T47D (cell line): Measurements from ENCODE around the gene SIK3.

Experiments used
- DNase-seq, 2 experiments: peaks; one replicate each; pipeline versions ENCODE4 v3.0.0 to v3.0.0-alpha.2; 2011 to 2012; ENCODE audit warnings: low read depth in 1 of 2, low spot score in 1 of 2
- JUND ChIP-seq: IDR thresholded peaks from 2 replicates; pipeline ENCODE4 v1.6.1; 2012; ENCODE audit warnings: low read depth
- in situ Hi-C: cut with HindIII; loops from 2 replicates; pipeline ENCODE4 v1.10.0; 2016; ENCODE audit warnings: low sequenced_read_pairs, low pct_unique_long_range_greater_than_20kb

SIK3 gene

DNA sequence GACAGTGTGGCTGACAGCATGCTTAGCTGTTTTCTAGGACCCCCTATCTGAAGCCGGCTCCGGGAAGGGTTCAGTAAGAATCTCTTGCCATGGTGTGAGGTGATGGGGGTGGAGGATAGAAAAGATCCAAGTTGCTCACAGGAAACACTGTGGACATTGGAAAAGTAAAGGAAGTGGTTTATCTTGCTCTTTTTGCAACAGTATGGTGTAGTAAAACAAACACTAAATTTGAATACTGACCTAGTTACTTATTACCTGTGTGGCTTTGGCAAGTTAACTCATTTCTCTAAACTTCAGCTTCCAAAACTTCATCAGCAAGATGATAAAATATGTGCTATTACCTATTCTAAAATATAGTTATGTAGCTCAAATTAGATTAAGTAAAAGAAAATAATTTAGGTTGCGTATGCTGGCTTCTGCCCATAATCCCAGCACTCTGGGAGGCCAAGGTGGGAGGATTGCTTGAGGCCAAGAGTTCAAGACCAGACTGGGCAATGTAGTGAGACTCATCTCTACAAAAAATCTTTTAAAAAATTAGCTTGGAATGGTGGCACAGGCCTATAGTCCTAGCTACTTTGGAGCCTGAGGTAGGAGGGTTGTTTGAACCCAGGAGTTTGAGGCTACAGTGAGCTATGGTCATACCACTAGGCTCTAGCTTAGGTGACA, 209.2 kb downstream of the SIK3 start:
- in situ Hi-C loops: no loop called here
- DNase-seq: no peak
- TF ChIP-seq JUND: no peak

DNA sequence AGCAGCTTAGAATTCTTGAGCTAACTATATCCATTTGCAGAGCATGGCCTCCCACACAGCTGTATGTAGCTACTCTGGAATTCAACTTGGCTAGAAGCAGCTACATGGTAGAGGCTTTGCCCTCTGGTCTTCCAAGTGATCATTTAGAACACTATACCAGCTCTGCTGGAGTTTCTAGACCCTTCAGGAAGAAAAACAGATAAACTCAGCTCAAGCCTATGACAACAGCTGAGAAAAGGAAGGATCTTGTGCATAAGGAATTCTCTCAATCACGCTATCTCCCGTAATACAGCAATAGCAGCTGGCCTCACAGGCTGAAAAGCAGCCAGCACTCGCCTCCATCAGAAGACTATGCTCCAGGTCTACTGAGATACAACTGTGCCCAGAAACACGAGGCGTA, 210.2 kb downstream of the SIK3 start:
- in situ Hi-C loops: no loop called here
- DNase-seq: no peak
- no peak for TF ChIP-seq JUND

DNA sequence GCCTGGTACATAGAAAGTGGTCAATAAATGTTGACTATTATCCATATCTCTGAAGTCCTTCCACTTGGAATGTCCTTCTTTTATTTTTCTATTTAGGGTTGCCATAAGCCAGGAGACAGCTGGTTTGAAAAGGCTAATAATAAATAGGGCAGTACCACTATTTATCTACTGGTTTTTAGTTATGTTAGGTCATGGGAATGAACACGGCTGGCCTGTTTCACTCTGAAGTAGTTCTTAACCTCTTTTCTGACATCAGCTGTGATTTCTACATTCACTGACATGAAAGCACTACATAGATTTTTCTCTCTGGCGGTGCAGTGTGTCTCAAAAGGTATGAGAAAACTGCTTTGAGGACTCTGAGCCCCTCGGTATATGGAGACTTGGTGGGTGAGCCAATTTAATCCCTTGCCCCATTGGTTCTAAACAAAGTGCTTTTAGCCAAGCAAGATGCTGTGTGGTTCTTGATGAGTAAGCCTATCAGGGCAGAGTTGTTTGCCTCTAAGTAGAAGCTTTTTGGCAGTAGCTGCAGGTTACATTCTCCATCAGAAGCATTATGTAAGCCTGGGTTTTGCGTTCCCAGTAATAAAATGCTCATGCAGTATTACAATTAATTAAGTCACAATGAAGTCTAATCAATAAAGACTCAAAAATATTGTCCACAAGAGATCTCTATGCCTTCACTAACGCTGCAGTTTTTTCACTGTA, 212.1 kb downstream of the SIK3 start:
- in situ Hi-C loops: no loop called here
- TF ChIP-seq JUND: no peak
- no peak for DNase-seq

DNA sequence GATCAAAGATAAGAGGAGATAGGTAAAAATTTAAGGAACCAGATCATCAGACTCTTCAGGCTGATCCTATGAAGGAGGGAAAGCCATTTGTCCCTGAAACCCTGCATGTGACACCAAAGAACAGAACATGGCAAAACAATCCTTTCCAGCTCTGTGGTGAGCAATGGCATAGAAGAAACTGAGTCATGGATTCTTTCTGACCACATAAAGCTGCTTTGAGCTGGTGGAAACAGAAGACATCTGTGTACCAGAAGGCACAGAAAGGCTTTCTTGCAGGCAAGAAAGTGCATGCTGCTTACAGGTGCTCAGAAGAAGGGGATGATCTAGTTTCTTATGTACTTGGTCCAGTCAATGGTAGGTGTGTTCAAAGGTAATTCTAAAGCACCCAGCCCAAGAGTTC, 215.8 kb downstream of the SIK3 start:
- DNase-seq: no peak
- in situ Hi-C loops: no loop called here
- no peak for TF ChIP-seq JUND

DNA sequence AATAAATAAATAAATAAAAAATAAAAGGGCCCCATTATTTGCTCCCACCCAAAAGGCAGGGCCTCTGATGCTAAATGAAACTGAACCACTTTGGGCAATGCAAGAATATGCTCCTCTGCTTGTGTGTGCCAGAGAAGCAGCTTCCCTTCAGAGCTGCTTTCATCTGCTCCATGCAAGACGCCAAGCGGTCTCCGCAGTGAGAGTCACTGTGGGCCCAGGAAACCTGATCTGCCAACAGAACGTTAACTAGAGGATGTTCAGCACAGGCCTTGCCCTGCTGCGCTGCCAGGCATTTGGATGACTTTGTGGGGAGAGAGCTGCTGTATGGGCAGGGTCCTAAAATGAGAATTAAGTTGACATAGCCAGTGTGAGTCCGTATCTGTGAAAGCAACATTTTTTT, 217.1 kb downstream of the SIK3 start:
- no peak for DNase-seq
- in situ Hi-C loops: no loop called here
- no peak for TF ChIP-seq JUND

DNA sequence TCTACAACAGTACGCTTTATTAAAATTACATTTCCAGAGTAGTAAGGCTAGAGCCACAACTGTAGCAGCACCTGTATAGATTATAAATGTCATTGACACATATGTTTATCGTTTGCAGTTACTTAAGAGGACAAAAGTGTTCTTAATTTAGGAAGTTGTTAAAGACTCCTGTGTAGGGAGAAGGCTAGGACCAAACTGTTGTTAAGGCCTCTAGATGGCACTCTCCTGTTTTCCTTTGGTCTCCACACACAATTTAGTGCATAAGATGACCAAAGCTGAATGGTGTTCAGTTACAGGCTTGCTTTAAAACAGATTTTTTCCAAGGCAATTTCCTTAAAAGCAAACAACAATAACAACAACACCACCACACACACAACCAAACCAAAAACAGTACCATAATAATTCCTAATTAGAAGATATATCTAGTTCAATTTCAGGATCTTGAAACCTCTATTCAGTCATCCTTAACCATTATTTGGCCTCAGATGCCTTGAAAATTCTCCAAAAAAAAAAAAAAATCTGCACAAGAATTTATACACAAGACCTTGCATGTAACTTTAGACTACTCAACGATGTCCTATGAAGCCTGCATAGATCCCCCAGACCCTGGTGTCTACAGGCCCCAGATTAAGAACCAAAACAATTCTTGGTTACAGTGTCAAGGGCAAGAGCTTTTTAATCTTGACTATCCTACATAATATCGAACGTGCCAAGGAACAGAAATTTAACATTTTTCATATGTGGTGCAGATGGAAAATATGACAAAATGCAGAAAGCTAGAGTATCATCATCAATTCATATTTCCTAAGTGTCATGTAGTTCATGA, 218.2 kb downstream of the SIK3 start:
- no peak for TF ChIP-seq JUND
- DNase-seq: peak; percentile 54 to 81
- in situ Hi-C loops: no loop called here

DNA sequence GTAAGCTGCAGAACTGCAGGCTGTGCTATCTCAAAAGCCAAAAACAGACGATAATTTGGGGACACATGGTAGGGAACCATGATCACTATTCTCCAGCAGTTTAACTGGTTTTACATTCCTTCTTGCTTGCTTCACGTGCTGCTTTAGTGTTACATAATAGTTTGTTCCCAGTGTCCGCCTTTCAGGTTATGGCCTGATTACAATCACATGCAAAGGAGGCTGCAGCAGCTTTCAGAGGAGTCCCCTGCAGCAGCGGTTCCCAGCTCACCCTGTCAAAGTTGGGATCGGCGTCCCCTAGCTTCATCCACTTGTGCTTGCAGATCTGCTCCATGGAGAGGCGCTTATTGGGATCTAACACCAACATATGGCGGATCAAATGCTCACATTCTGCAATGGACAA, 221.6 kb downstream of the SIK3 start:
- peak; percentile 13 to 72 for DNase-seq
- TF ChIP-seq JUND: no peak; the same call in 1 of the 2 replicates
- in situ Hi-C loops: no loop called here

DNA sequence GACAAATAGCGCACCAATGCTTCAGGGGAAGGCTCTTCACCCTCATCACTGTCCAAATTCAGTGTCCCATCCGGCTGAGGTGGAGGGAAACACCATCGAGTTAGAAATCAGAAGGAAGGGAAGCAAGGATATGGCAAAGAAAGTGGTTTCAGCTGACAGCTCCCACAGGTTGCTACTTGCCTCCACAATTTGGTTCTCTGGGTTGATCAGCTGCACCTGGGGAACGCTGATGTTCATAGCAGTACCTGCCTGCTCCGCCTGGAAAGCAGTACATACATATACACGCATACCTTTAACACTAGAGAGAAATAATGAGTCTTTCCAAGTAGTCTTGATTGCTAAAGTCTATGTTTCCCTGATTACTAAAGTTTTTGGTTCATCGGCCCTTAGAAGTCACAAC, 223.0 kb downstream of the SIK3 start:
- no peak for TF ChIP-seq JUND
- no peak for DNase-seq
- in situ Hi-C loops: no loop called here

DNA sequence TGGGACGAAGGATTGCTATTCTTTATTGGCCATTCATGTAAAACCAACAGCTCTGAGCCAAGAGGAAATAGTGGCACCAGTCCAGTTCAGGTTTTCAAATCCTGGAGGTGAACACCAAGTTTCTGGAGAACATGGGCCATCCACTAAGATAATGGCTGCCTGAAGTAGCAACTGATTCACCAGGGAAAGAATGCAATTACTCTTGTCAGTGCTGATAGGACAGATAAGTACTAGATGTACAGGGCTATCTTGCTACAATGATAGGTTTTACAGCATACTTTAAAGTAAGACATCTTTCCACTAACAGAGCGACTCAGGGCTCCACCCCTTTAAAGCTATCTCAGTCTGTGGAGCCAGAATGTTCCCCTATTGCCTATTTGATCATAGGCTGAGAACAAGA, 224.0 kb downstream of the SIK3 start:
- no peak for TF ChIP-seq JUND
- in situ Hi-C loops: no loop called here
- DNase-seq: no peak

DNA sequence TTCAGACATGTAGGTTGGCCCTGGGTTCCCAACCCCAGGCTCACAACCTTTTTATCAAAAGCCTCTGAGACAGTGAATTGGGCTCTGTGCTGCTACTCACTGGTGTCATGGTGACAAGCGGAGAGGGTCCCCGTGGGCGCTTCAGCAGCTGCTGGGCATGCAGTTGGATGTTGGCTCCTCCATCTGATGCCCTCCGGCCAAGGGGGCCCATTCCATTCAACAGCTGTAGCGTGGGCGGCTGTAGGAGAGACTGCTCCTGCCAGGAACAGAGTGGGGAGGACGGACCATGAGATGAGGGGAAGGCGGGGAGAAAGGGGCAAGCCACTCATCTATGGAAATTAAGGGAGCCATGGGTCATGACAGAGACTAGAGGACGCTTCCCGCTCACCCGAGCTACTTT, 224.8 kb downstream of the SIK3 start:
- no peak for DNase-seq
- TF ChIP-seq JUND: no peak
- in situ Hi-C loops: no loop called here

DNA sequence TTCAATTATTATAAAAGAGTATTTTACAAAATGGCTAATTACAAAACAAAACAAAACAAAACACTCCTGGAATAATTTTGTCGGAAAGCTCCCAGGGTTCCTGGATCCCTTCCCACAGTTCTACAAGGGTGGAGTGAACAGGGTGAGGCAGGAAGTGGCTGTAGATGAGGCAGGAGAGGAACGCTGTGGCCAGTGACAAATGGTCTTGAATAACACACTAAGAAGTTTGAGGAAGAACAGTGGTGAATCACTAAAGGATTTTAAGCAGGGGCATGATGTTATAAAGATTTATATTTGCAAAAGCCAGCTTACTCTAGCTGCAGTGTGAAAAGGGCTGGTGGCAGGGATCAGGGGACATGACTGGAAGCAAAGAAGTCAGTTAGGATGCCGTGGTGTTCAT, 227.0 kb downstream of the SIK3 start:
- DNase-seq: no peak
- in situ Hi-C loops: no loop called here
- TF ChIP-seq JUND: no peak

DNA sequence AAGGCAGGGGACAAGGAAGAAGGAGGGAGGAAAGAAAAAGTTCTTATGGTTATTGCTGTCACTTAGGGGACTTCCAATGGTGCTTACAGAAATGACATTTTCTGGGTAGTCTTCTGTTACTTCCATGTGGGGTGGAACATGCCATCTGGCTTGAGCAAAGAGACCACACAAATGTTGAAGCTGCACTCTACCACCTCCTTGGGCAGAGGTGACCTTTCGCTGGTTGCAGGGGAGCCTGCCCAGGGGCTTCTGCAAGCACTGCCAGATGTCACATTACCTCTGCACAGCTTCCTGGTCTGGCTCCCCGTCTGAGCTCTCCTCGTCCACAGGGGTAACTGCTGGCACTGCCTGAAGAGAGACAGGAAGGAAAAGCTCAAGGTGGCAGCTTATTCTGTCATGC, 228.2 kb downstream of the SIK3 start:
- TF ChIP-seq JUND: no peak
- DNase-seq: no peak
- in situ Hi-C loops: no loop called here

DNA sequence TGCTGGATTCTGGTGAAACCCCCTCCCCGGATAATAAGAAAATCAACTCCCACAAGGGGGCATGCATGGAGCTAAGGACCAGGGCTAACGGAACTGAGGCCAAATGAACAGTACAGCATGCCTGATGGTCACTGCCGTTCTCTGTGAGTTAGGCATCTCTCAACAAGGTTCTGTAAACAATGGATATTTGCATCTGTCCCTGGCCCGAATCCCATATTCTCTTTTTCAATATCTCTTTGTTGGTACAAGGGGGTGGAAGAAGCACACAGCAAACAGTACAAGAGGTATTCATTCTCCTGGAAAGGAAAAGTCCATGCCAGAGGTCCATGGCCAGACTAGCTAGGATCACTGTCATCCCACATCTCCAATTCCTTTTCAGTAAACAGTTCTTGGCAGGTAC, 228.6 kb downstream of the SIK3 start:
- in situ Hi-C loops: no loop called here
- DNase-seq: peak in 1 of 2 experiments; percentile 69
- no peak for TF ChIP-seq JUND
